Esophagus muscularis mucosa (tissue), 4 donors: ENCODE data around the gene PTPN23. TPM values are rescaled to one million over a fixed set of nuclear protein-coding genes. Genes with fewer than 3 reads are reported as not detected.

Experiments
- DNase-seq: peaks from one replicate; pipeline ENCODE4 v3.0.0-alpha.2; 2017; ENCODE audit errors: extremely low spot score
- H3K27ac ChIP-seq, 4 donors: fragments of 200-600 bp; sonication (generic); replicated peaks in 1 of 4; 1 replicate in 3 of 4; 2 replicates in 1 of 4; pipeline ENCODE4 v1.5.1; 2016 to 2019; ENCODE audit warnings: mild to moderate bottlenecking in 1 of 4
- H3K27me3 ChIP-seq, 4 donors: fragments of 200-600 bp; sonication (generic); one replicate each; pipeline versions ENCODE4 v1.5.1 to v1.6.0; 2016 to 2019
- H3K36me3 ChIP-seq, 4 donors: fragments of 200-600 bp; sonication (generic); one replicate each; pipeline ENCODE4 v1.5.1; 2016 to 2019
- H3K4me1 ChIP-seq, 4 donors: fragments of 200-600 bp; sonication (generic); one replicate each; pipeline ENCODE4 v1.5.1; 2016 to 2019
- H3K4me3 ChIP-seq, 4 donors: fragments of 200-600 bp; sonication (generic); 1 replicate in 2 of 4; 2 replicates in 2 of 4; pipeline ENCODE4 v1.5.1; 2016 to 2019; ENCODE audit warnings: mild to moderate bottlenecking in 4 of 4, moderate library complexity in 1 of 4
- H3K9me3 ChIP-seq, 4 donors: fragments of 200-600 bp; sonication (generic); 1 replicate in 3 of 4; 2 replicates in 1 of 4; pipeline ENCODE4 v1.5.1; 2016 to 2019
- EP300 ChIP-seq: sonication (generic); formaldehyde crosslinking; IDR thresholded peaks from one replicate; pipeline ENCODE4 v1.6.1; 2017; ENCODE audit warnings: antibody characterized with exemption
- POLR2A ChIP-seq: fragments of 450-650 bp; IDR thresholded peaks from one replicate; pipeline ENCODE4 v1.6.1; 2017; ENCODE audit warnings: antibody characterized with exemption, moderate library complexity, mild to moderate bottlenecking, low read depth
- POLR2AphosphoS5 ChIP-seq, 2 donors: sonication (generic); formaldehyde crosslinking; IDR thresholded peaks; one replicate each; pipeline ENCODE4 v1.6.1; 2017; ENCODE audit warnings: antibody characterized with exemption in 2 of 2
- WGBS: methylation state at CpG from one replicate; pipeline ENCODE4 v1.1.5; 2018; 5-methylcytosine and 5-hydroxymethylcytosine counted together
- intact Hi-C: fragments of 100-400 bp; cut with DNase I; formaldehyde crosslinking; loops from one replicate; pipeline ENCODE4 v1.15.1; 2023
- total RNA-seq, 4 donors: library from RNA; depleted of rRNA; stranded (reverse); fragments of >200 nt; gene quantifications; one replicate each; pipeline versions ENCODE4 v1.1.0 to v1.2.1, GENCODE V29; 2016
- TF ChIP-seq, protein P1 (sequence below), 3 experiments: fragments of 200-600 bp in 2 of 3; fragments of 450-650 bp in 1 of 3; sonication (generic) in 2 of 3; IDR thresholded peaks; one replicate each; pipeline ENCODE4 v1.5.1; 2017 to 2019; ENCODE audit warnings: antibody characterized with exemption in 3 of 3, mild to moderate bottlenecking in 2 of 3, moderate library complexity in 1 of 3

PTPN23 gene
- total RNA-seq, 4 donors from 2014 or later: 16.9 to 156 (median 26.3) TPM

DNA sequence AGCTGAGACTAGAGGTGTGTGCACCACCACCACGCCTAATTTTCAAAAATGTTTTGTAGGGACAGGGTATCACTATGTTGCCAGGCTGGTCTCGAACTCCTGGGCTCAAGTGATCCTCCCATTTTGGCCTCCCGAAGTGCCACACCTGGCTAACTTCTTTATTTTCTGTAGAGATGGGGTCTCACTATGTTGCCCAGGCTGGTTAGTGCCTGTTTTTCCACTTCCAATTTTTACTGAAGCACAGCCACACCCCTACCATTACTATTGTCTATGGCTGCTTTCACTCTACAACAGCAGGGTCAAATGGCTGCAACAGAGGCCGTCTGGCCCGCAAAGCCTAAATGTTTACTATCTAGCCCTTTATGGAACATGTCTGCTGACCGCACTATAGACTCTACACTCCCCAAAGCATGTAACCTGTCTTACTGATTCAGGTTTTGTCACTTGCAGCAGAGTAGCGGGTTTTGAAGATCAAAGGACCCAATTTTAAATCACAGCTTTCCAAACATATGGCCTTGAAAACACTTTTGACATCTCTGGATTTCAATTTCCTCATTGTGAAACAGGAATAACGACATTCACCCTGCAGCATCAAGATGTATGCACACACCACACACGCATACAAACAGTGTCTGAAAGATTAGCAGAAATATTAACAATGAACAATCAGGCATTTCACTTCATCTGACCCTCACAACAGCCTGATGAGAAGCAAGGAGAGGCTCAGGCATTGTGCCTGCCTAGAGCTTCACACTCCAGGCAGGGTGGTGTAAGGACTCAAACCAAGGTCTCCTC lies 48.9 kb downstream of the PTPN23 start:
- Histone ChIP-seq H3K9me3 (no peaks in the 10 kb centered on the region), H3K4me3 (no peak overlapping the region), H3K36me3 (peaks cover 36 to 84% (median 78%) of the 10 kb centered on the region in 4 donors), H3K27me3 (no peaks in the 10 kb centered on the region), H3K4me1 (no peaks in the 10 kb centered on the region), H3K27ac (no peak overlapping the region)
- intact Hi-C loops: no loop called here
- DNase-seq: no peak
- WGBS: 94% methylated on average over 9 of the region's 9 CpGs
- TF ChIP-seq POLR2A (no peak), EP300 (no peak), POLR2AphosphoS5 (IDR thresholded peaks at IDR 0.05) (no peak)
- TF ChIP-seq, protein P1, sequence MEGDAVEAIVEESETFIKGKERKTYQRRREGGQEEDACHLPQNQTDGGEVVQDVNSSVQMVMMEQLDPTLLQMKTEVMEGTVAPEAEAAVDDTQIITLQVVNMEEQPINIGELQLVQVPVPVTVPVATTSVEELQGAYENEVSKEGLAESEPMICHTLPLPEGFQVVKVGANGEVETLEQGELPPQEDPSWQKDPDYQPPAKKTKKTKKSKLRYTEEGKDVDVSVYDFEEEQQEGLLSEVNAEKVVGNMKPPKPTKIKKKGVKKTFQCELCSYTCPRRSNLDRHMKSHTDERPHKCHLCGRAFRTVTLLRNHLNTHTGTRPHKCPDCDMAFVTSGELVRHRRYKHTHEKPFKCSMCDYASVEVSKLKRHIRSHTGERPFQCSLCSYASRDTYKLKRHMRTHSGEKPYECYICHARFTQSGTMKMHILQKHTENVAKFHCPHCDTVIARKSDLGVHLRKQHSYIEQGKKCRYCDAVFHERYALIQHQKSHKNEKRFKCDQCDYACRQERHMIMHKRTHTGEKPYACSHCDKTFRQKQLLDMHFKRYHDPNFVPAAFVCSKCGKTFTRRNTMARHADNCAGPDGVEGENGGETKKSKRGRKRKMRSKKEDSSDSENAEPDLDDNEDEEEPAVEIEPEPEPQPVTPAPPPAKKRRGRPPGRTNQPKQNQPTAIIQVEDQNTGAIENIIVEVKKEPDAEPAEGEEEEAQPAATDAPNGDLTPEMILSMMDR (IDR thresholded peaks at IDR 0.05): no peak

DNA sequence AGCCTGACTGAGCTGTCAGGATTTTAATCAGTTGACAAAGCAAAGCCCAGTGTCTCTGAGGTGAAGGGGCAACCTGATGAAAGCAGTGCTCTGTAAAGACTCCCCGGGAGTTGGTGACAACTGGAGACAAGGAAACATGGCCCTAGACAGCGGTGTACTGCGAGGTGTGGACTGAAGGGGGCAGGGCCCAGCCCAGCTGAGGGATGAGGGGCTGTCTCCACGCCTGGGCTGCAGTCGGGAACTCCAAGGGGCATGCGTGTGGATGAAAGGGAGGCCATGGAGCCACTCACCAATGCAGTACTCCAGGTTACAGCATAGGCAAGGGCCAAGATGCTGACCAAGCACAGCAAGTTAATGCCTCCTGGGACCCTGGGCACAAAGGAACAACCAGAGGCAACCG lies 49.8 kb downstream of the PTPN23 start:
- DNase-seq: no peak
- Histone ChIP-seq H3K9me3 (no peaks in the 10 kb centered on the region), H3K36me3 (peaks cover 37 to 79% (median 72%) of the 10 kb centered on the region in 4 donors), H3K27me3 (no peaks in the 10 kb centered on the region), H3K27ac (no peak overlapping the region), H3K4me1 (no peaks in the 10 kb centered on the region), H3K4me3 (no peak overlapping the region)
- intact Hi-C loops: no loop called here
- TF ChIP-seq POLR2A: no peak
- no peak for TF ChIP-seq POLR2AphosphoS5 (IDR thresholded peaks at IDR 0.05)
- TF ChIP-seq, protein P1 (IDR thresholded peaks at IDR 0.05): no peak
- no peak for TF ChIP-seq EP300
- WGBS: 91% methylated on average over 6 of the region's 7 CpGs

DNA sequence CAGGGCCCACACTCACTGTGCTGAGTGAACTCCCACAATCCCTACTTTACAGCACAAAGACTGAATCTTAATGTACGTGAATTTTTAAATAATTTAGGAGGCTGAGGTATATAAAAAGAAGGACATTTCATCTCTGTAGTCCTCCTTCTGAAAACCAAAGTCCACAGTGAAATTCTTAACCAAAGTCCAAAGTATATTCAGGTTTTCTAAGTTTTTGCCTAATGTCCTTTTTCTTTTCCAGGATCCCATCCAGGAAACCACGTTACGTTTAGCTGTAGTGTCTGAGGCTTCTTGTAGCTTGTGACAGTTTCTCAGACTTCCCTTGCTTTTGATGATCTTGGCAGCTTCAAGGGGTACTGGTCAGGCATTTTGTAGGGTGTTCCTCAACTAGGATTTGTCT lies 50.4 kb downstream of the PTPN23 start:
- Histone ChIP-seq H3K4me3 (no peak overlapping the region), H3K9me3 (no peaks in the 10 kb centered on the region), H3K27me3 (no peaks in the 10 kb centered on the region), H3K36me3 (peaks cover 32 to 77% (median 66%) of the 10 kb centered on the region in 4 donors), H3K27ac (no peak overlapping the region), H3K4me1 (no peaks in the 10 kb centered on the region)
- WGBS: 80% methylated on average over 3 of the region's 3 CpGs
- no peak for DNase-seq
- TF ChIP-seq POLR2AphosphoS5 (IDR thresholded peaks at IDR 0.05) (no peak), POLR2A (no peak), EP300 (no peak)
- TF ChIP-seq, protein P1 (IDR thresholded peaks at IDR 0.05): no peak
- intact Hi-C loops: no loop called here

DNA sequence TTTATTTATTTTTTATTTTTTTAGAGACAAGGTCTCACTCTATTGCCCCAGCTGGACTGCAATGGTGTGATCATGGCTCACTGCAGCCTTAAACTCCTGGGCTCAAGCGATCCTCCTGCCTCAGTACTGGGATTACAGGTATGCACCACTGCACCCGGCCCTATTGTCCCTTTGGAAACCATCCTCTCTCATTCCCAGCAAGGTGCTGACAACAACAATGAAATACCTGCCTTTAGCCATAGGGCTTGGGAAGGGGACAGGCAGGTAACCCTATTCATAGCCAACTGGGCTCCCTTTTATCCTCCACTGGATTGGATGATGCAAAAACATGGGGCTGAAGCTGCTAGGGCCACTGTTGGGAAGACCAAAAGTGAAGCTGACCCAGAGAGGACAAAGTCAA lies 51.9 kb downstream of the PTPN23 start:
- H3K4me1 ChIP-seq: no peaks in the 10 kb centered on the region
- 100% methylated on average over 2 of the region's 2 CpGs for WGBS
- no peak for DNase-seq
- no peak overlapping the region for H3K27ac ChIP-seq
- no peaks in the 10 kb centered on the region for H3K9me3 ChIP-seq
- H3K36me3 ChIP-seq: peaks cover 32 to 75% (median 59%) of the 10 kb centered on the region in 4 donors
- H3K4me3 ChIP-seq: no peak overlapping the region
- no peak for TF ChIP-seq POLR2A
- TF ChIP-seq POLR2AphosphoS5 (IDR thresholded peaks at IDR 0.05): no peak
- TF ChIP-seq, protein P1 (IDR thresholded peaks at IDR 0.05): no peak
- no peak for TF ChIP-seq EP300
- intact Hi-C loops: no loop called here
- H3K27me3 ChIP-seq: no peaks in the 10 kb centered on the region
